Hepatocyte (in vitro differentiated cells): ENCODE results near the gene CCDC182.

Source experiments
- CTCF ChIP-seq: fragments of 200-600 bp; sonication (generic); IDR thresholded peaks from 2 replicates; pipeline ENCODE4 v1.5.1; 2016; ENCODE audit warnings: antibody characterized with exemption, mild to moderate bottlenecking; ENCODE audit not compliant: poor library complexity
- EZH2 ChIP-seq: fragments of 200-600 bp; sonication (generic); IDR thresholded peaks from 2 replicates; pipeline ENCODE4 v1.6.1; 2016; ENCODE audit warnings: antibody characterized with exemption, mild to moderate bottlenecking, borderline replicate concordance

DNA sequence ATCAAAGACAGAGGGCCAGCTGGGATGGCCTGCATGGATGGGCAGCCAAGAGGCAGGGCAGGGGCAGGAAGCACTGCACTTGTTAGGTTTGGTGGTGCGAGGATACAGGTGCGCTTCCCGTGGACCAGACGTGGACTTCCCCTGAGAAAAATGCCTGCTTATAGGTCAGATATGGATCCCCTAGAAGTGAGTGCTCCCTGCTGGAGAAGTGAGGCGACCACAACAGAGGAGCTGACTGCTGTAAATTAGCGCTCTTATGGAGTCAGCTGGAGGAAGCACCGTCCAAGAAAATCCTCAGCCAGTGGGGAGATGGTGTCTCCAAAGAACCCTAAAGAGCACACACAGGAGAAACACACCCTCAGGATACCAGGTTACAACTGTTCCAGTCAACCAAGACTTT lies 27.7 kb upstream of the CCDC182 start:
- no peak for TF ChIP-seq CTCF
- no peak for TF ChIP-seq EZH2
